K562 (cell line): Measurements from ENCODE around the gene VKORC1. TPM values are rescaled to one million over a fixed set of nuclear protein-coding genes. Genes with fewer than 3 reads are reported as not detected.

Source experiments
- ARID2 ChIP-seq: fragments of 450-650 bp; IDR thresholded peaks from 2 replicates; pipeline ENCODE4 v1.6.1; 2017; ENCODE audit warnings: antibody characterized with exemption, mild to moderate bottlenecking
- ATF2 ChIP-seq: sonication (generic); formaldehyde crosslinking; IDR thresholded peaks from 2 replicates; pipeline ENCODE4 v1.8.1; 2022; ENCODE audit warnings: missing genetic modification reagents
- ATF4 ChIP-seq: fragments of 450-650 bp; formaldehyde crosslinking; IDR thresholded peaks from 2 replicates; pipeline ENCODE4 v1.4.0; 2022; ENCODE audit warnings: mild to moderate bottlenecking, moderate library complexity
- GTF3C2 ChIP-seq: IDR thresholded peaks from 3 replicates; pipeline ENCODE4 v1.6.1; 2011; ENCODE audit warnings: borderline replicate concordance, mild to moderate bottlenecking, moderate library complexity; ENCODE audit not compliant: insufficient read length; ENCODE audit errors: extremely low read depth
- KDM2B ChIP-seq: fragments of 250-450 bp; sonication (Bioruptor Pico); IDR thresholded peaks from 2 replicates; pipeline ENCODE4 v1.8.0; 2021; ENCODE audit warnings: mild to moderate bottlenecking, moderate library complexity
- L3MBTL2 ChIP-seq: fragments of 450-650 bp; IDR thresholded peaks from 2 replicates; pipeline ENCODE4 v1.6.1; 2016; ENCODE audit warnings: mild to moderate bottlenecking, moderate library complexity
- MAZ ChIP-seq, 2 experiments: fragments of 450-650 bp in 1 of 2; sonication (generic) in 1 of 2; formaldehyde crosslinking; IDR thresholded peaks in 1 of 2; conservative IDR thresholded peaks in 1 of 2; 2 replicates each; pipeline versions ENCODE4 v1.4.0 to v1.5.0; 2020; ENCODE audit warnings: mild to moderate bottlenecking in 1 of 2, missing genetic modification reagents in 1 of 2
- MYNN ChIP-seq, 2 experiments: sonication (generic); formaldehyde crosslinking in 1 of 2; IDR thresholded peaks; 2 replicates each; pipeline versions ENCODE4 v1.5.0 to v1.6.1; 2016 to 2020; ENCODE audit warnings: antibody characterized with exemption in 1 of 2, missing genetic modification reagents in 1 of 2
- NFE2L1 ChIP-seq: fragments of 450-650 bp; IDR thresholded peaks from 2 replicates; pipeline ENCODE4 v1.6.1; 2016; ENCODE audit warnings: missing genetic modification characterization, low read depth, mild to moderate bottlenecking, missing compliant biosample characterization, moderate library complexity, borderline replicate concordance
- RBFOX2 ChIP-seq: fragments of 200-400 bp; formaldehyde crosslinking; IDR thresholded peaks from 2 replicates; pipeline ENCODE4 v1.6.1; 2017; ENCODE audit warnings: low read depth, mild to moderate bottlenecking, low read length, moderate library complexity
- RBM25 ChIP-seq: fragments of 200-400 bp; formaldehyde crosslinking; IDR thresholded peaks from 2 replicates; pipeline ENCODE4 v1.6.1; 2018; ENCODE audit warnings: low read length, low read depth, moderate library complexity; ENCODE audit not compliant: severe bottlenecking
- SMARCA4 ChIP-seq: fragments of 450-650 bp; IDR thresholded peaks from 2 replicates; pipeline ENCODE4 v1.6.1; 2016
- SOX6 ChIP-seq: fragments of 450-650 bp; IDR thresholded peaks from 2 replicates; pipeline ENCODE4 v1.6.1; 2014; ENCODE audit warnings: mild to moderate bottlenecking
- SREBF1 ChIP-seq: fragments of 150-350 bp; IDR thresholded peaks from 2 replicates; pipeline ENCODE4 v1.6.1; 2014; ENCODE audit warnings: antibody characterized with exemption, low read depth, low read length, borderline replicate concordance
- SRSF3 ChIP-seq: fragments of 200-400 bp; formaldehyde crosslinking; IDR thresholded peaks from 2 replicates; pipeline ENCODE4 v1.6.1; 2016; ENCODE audit warnings: mild to moderate bottlenecking, low read length, moderate library complexity; ENCODE audit not compliant: insufficient read depth
- TARDBP ChIP-seq: fragments of 450-650 bp; IDR thresholded peaks from 2 replicates; pipeline ENCODE4 v1.6.1; 2016
- USF2 ChIP-seq: sonication (generic); formaldehyde crosslinking; IDR thresholded peaks from 2 replicates; pipeline ENCODE4 v1.5.0; 2020; ENCODE audit warnings: missing genetic modification reagents
- ZNF282 ChIP-seq: sonication (generic); formaldehyde crosslinking; IDR thresholded peaks from 2 replicates; pipeline ENCODE4 v1.8.1; 2023; ENCODE audit warnings: missing genetic modification reagents
- ZNF507 ChIP-seq: conservative IDR thresholded peaks from 2 replicates; pipeline ENCODE4 v1.6.1; 2017; ENCODE audit warnings: missing genetic modification characterization, missing compliant biosample characterization
- ZNF75A ChIP-seq: fragments of 450-650 bp; formaldehyde crosslinking; IDR thresholded peaks from 2 replicates; pipeline ENCODE4 v1.4.0; 2020; ENCODE audit warnings: mild to moderate bottlenecking
- polyA plus RNA-seq, 8 experiments: library from polyadenylated mRNA; depleted of rRNA in 4 of 8; stranded (reverse) in 5 of 8; unstranded in 3 of 8; fragments of >200 nt; fragmentation: Nextera tagmentation in 2 of 8; fragmentation: Illumina TruSeq in 1 of 8; extraction: Ambion mirVana in 2 of 8; extraction: Trizol in 1 of 8; gene quantifications; 2 replicates each; pipeline versions ENCODE4 v1.2.1 to v1.2.3, GENCODE V29; 2011 to 2014; ENCODE audit warnings: inconsistent platforms in 1 of 8, missing spikeins in 1 of 8
- total RNA-seq, 7 experiments: library from RNA; depleted of rRNA in 6 of 7; stranded (reverse); fragments of >200 nt in 6 of 7; fragmentation: Illumina TruSeq in 2 of 7; extraction: Trizol in 2 of 7; gene quantifications; 2 replicates each; pipeline versions ENCODE4 v1.2.1 to v1.2.3, GENCODE V29; 2011 to 2021; ENCODE audit warnings: low replicate concordance in 1 of 7
- TF ChIP-seq, protein P1 (sequence below): sonication (generic); formaldehyde crosslinking; IDR thresholded peaks from 2 replicates; pipeline ENCODE4 v1.8.0; 2022; ENCODE audit warnings: missing genetic modification reagents, mild to moderate bottlenecking, moderate library complexity, borderline replicate concordance

The VKORC1 gene
- total and polyA plus RNA-seq, 9 of the 15 experiments (the other 6 are each of a cell fraction or from before 2014, with no cell fraction given) = 30.0 to 119 (median 62.1) TPM

DNA sequence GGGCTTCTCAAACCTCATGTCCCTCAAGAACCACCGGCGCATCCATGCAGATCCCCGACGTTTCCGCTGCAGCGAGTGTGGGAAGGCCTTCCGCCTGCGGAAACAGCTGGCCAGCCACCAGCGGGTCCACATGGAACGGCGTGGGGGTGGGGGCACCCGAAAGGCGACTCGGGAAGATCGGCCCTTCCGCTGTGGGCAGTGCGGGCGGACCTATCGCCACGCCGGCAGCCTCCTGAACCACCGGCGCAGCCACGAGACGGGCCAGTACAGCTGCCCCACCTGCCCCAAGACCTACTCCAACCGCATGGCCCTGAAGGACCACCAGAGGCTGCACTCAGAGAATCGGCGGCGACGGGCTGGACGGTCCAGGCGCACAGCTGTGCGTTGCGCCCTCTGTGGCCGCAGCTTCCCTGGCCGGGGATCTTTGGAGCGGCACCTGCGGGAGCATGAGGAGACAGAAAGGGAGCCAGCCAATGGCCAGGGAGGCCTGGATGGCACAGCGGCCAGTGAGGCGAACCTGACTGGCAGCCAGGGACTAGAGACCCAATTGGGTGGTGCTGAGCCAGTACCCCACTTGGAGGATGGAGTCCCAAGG is 14.5 kb downstream of the VKORC1 start (continued):
- TF ChIP-seq ATF4 (CRISPR knock-in tag) (no peak), GTF3C2 (no peak), KDM2B (CRISPR knock-in tag) (no peak), SMARCA4 (no peak), ATF2 (CRISPR knock-in tag) (no peak), MYNN (IDR thresholded peaks at IDR 0.05) (no peak), MYNN (CRISPR knock-in tag; IDR thresholded peaks at IDR 0.05) (no peak), USF2 (no peak), SRSF3 (no peak), ZNF507 (tag) (no peak), TARDBP (no peak), RBFOX2 (peak; percentile 60; the same call in 1 of the 2 replicates), MAZ (CRISPR knock-in tag; conservative IDR thresholded peaks at IDR 0.05 in 1 of 2, IDR thresholded peaks at IDR 0.05 in 1 of 2) (no peak), ZNF282 (CRISPR knock-in tag) (no peak), L3MBTL2 (no peak), NFE2L1 (tag) (no peak), ZNF75A (no peak), RBM25 (no peak), ARID2 (no peak), SREBF1 (no peak), SOX6 (no peak)
- TF ChIP-seq, protein P1, sequence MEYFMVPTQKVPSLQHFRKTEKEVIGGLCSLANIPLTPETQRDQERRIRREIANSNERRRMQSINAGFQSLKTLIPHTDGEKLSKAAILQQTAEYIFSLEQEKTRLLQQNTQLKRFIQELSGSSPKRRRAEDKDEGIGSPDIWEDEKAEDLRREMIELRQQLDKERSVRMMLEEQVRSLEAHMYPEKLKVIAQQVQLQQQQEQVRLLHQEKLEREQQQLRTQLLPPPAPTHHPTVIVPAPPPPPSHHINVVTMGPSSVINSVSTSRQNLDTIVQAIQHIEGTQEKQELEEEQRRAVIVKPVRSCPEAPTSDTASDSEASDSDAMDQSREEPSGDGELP = 0 out of 2 replicates have a peak, but pooled peaks have one; percentile 20
